ENCODE data around the gene PROZ. TPM values are rescaled to one million over a fixed set of nuclear protein-coding genes. Genes with fewer than 3 reads are reported as not detected.

The PROZ gene
- polyA plus RNA-seq, 1 donor (not counting 4 experiments of a cell fraction or from before 2014, with no cell fraction given), result not detected

- Histone ChIP-seq H3K27me3 (ENCODE audit: control insufficient read depth, extremely low read depth, insufficient read depth, low read length) (peaks cover 3% of the 10 kb centered on the region), H3K27ac (ENCODE audit: control insufficient read depth, insufficient read depth, low read length) (no peak overlapping the region), H3K4me1 (ENCODE audit: control insufficient read depth, extremely low read depth, insufficient read depth, low read length) (no peaks in the 10 kb centered on the region), H3K9me1 (ENCODE audit: control insufficient read depth, extremely low read depth, insufficient read depth, low read length) (no peaks in the 10 kb centered on the region), H4K20me1 (ENCODE audit: control insufficient read depth, extremely low read depth, insufficient read depth, low read length) (no peaks in the 10 kb centered on the region), H2AFZ (ENCODE audit: control insufficient read depth, low read length) (no peak overlapping the region), H3K4me2 (ENCODE audit: control insufficient read depth, extremely low read depth, insufficient read depth, low read depth, low read length) (no peak overlapping the region), H3K9ac (ENCODE audit: control insufficient read depth, extremely low read depth, insufficient read depth, low read length) (no peak overlapping the region), H3K79me2 (ENCODE audit: control insufficient read depth, insufficient read depth, low read length) (no peaks in the 10 kb centered on the region), H3K9me3 (ENCODE audit: control insufficient read depth, low read depth, low read length) (no peaks in the 10 kb centered on the region), H3K4me3 (ENCODE audit: control insufficient read depth in 2 of 3, extremely low read depth in 1 of 3, insufficient read depth in 2 of 3, low read depth in 1 of 3, low read length in 3 of 3) (no peak overlapping the region), H3K36me3 (ENCODE audit: control insufficient read depth in 2 of 2, extremely low read depth in 1 of 2, insufficient read depth in 2 of 2, low read length in 2 of 2) (no peaks in the 10 kb centered on the region)
- DNase-seq (ENCODE audit: low read depth, low spot score), result no peak
- dilution Hi-C loops (cut with MboI; ENCODE audit: extremely low pct_ligation_motif_present, low sequenced_read_pairs), result no loop called here
- no peak for TF ChIP-seq EZH2 (IDR thresholded peaks at IDR 0.05; ENCODE audit: low read length)
- TF ChIP-seq CTCF (optimal IDR thresholded peaks at IDR 0.05 in 1 of 3, IDR thresholded peaks at IDR 0.05 in 1 of 3, conservative IDR thresholded peaks at IDR 0.05 in 1 of 3; ENCODE audit: extremely low read depth in 1 of 3, insufficient read depth in 2 of 3, low read length in 3 of 3), result no peak
- FAIRE-seq, result no peak
Observed at GRCh38 chr13:113145496-113145895, 13.0 kb upstream of the PROZ start.

GRCh38 chr13:113145911-113146598 is 12.4 kb upstream of the PROZ start:
- H3K4me3 ChIP-seq (ENCODE audit: control insufficient read depth in 2 of 3, extremely low read depth in 1 of 3, insufficient read depth in 2 of 3, low read depth in 1 of 3, low read length in 3 of 3), result no peak overlapping the region
- FAIRE-seq (no peak), DNase-seq (ENCODE audit: low read depth, low spot score) (no peak)
- no peaks in the 10 kb centered on the region for H4K20me1 ChIP-seq (ENCODE audit: control insufficient read depth, extremely low read depth, insufficient read depth, low read length)
- peaks cover 3% of the 10 kb centered on the region for H3K27me3 ChIP-seq (ENCODE audit: control insufficient read depth, extremely low read depth, insufficient read depth, low read length)
- dilution Hi-C loops (cut with MboI; ENCODE audit: extremely low pct_ligation_motif_present, low sequenced_read_pairs), result no loop called here
- H3K36me3 ChIP-seq (ENCODE audit: control insufficient read depth in 2 of 2, extremely low read depth in 1 of 2, insufficient read depth in 2 of 2, low read length in 2 of 2), result no peaks in the 10 kb centered on the region
- no peak overlapping the region for H3K9ac ChIP-seq (ENCODE audit: control insufficient read depth, extremely low read depth, insufficient read depth, low read length)
- no peak overlapping the region for H3K4me2 ChIP-seq (ENCODE audit: control insufficient read depth, extremely low read depth, insufficient read depth, low read depth, low read length)
- no peak overlapping the region for H2AFZ ChIP-seq (ENCODE audit: control insufficient read depth, low read length)
- no peak overlapping the region for H3K27ac ChIP-seq (ENCODE audit: control insufficient read depth, insufficient read depth, low read length)
- H3K79me2 ChIP-seq (ENCODE audit: control insufficient read depth, insufficient read depth, low read length), result no peaks in the 10 kb centered on the region
- H3K9me3 ChIP-seq (ENCODE audit: control insufficient read depth, low read depth, low read length), result no peaks in the 10 kb centered on the region
- H3K4me1 ChIP-seq (ENCODE audit: control insufficient read depth, extremely low read depth, insufficient read depth, low read length), result no peaks in the 10 kb centered on the region
- TF ChIP-seq EZH2 (IDR thresholded peaks at IDR 0.05; ENCODE audit: low read length) (no peak), CTCF (optimal IDR thresholded peaks at IDR 0.05 in 1 of 3, IDR thresholded peaks at IDR 0.05 in 1 of 3, conservative IDR thresholded peaks at IDR 0.05 in 1 of 3; ENCODE audit: extremely low read depth in 1 of 3, insufficient read depth in 2 of 3, low read length in 3 of 3) (no peak)
- H3K9me1 ChIP-seq (ENCODE audit: control insufficient read depth, extremely low read depth, insufficient read depth, low read length), result no peaks in the 10 kb centered on the region
